HepG2 (cell line): Measurements from ENCODE around the gene GNAL. TPM values are rescaled to one million over a fixed set of nuclear protein-coding genes. Genes with fewer than 3 reads are reported as not detected.
A peak's percentile ranks its signal among the peaks of the same experiment; 100 is the strongest.

Experiments used
- ARID4A ChIP-seq: sonication (generic); formaldehyde crosslinking; IDR thresholded peaks from 2 replicates; pipeline ENCODE4 v1.5.0; 2020; ENCODE audit warnings: mild to moderate bottlenecking, missing genetic modification reagents, borderline replicate concordance
- CC2D1A ChIP-seq: sonication (generic); formaldehyde crosslinking; IDR thresholded peaks from 2 replicates; pipeline ENCODE4 v1.8.1; 2023; ENCODE audit warnings: mild to moderate bottlenecking, missing genetic modification reagents
- CHD4 ChIP-seq: fragments of 200-600 bp; sonication (generic); IDR thresholded peaks from 2 replicates; pipeline ENCODE4 v1.7.0; 2017; ENCODE audit warnings: mild to moderate bottlenecking, low read length, borderline replicate concordance
- HNRNPH1 ChIP-seq: fragments of 200-400 bp; formaldehyde crosslinking; optimal IDR thresholded peaks from 2 replicates; pipeline ENCODE3; 2017; ENCODE audit warnings: mild to moderate bottlenecking, low read depth, low read length
- IKZF1 ChIP-seq: fragments of 450-650 bp; IDR thresholded peaks from 2 replicates; pipeline ENCODE4 v1.7.1; 2016
- JUNB ChIP-seq: sonication (generic); formaldehyde crosslinking; IDR thresholded peaks from 2 replicates; pipeline ENCODE4 v1.8.0; 2022; ENCODE audit warnings: missing genetic modification reagents, mild to moderate bottlenecking, borderline replicate concordance
- MAFF ChIP-seq: IDR thresholded peaks from 2 replicates; pipeline ENCODE4 v1.6.1; 2011; ENCODE audit warnings: low read depth, low read length, improper control_type of control experiment
- NFATC3 ChIP-seq: sonication (generic); formaldehyde crosslinking; IDR thresholded peaks from 2 replicates; pipeline ENCODE4 v1.5.1; 2020; ENCODE audit warnings: mild to moderate bottlenecking, missing genetic modification reagents
- PAF1 ChIP-seq: IDR thresholded peaks from 2 replicates; pipeline ENCODE4 v1.6.1; 2016; ENCODE audit warnings: missing genetic modification reagents, missing compliant biosample characterization
- PCBP1 ChIP-seq: fragments of 200-400 bp; formaldehyde crosslinking; IDR thresholded peaks from 2 replicates; pipeline ENCODE4 v1.6.1; 2017; ENCODE audit warnings: mild to moderate bottlenecking, low read depth, low read length, borderline replicate concordance
- POLR2AphosphoS5 ChIP-seq: IDR thresholded peaks from 2 replicates; pipeline ENCODE4 v1.6.1; 2012; ENCODE audit warnings: low read depth, low read length
- UBTF ChIP-seq: sonication (generic); formaldehyde crosslinking; IDR thresholded peaks from 2 replicates; pipeline ENCODE4 v1.4.0; 2020; ENCODE audit warnings: mild to moderate bottlenecking, missing genetic modification reagents
- ZBTB39 ChIP-seq: sonication (generic); formaldehyde crosslinking; IDR thresholded peaks from 2 replicates; pipeline ENCODE4 v1.5.0; 2020; ENCODE audit warnings: missing genetic modification reagents
- ZNF503 ChIP-seq: sonication (generic); formaldehyde crosslinking; IDR thresholded peaks from 2 replicates; pipeline ENCODE4 v1.4.0; 2020; ENCODE audit warnings: missing genetic modification reagents
- ZNF564 ChIP-seq: sonication (generic); formaldehyde crosslinking; IDR thresholded peaks from 2 replicates; pipeline ENCODE4 v1.8.1; 2023; ENCODE audit warnings: mild to moderate bottlenecking, missing genetic modification reagents
- ZNF672 ChIP-seq: sonication (generic); formaldehyde crosslinking; IDR thresholded peaks from 2 replicates; pipeline ENCODE4 v1.8.1; 2022; ENCODE audit warnings: missing genetic modification reagents
- polyA plus RNA-seq, 8 experiments: library from polyadenylated mRNA; depleted of rRNA in 3 of 8; stranded (reverse) in 7 of 8; unstranded in 1 of 8; fragments of >200 nt; fragmentation: Illumina TruSeq in 4 of 8; extraction: Trizol in 4 of 8; gene quantifications; 2 replicates each; pipeline versions ENCODE4 v1.2.1 to v1.2.3, GENCODE V29; 2011 to 2016; ENCODE audit warnings: low read depth in 4 of 8, missing spikeins in 1 of 8, mixed read lengths in 1 of 8; ENCODE audit not compliant: insufficient read depth in 1 of 8
- total RNA-seq, 5 experiments: library from RNA; depleted of rRNA; stranded (reverse); fragments of >200 nt; fragmentation: Illumina TruSeq; extraction: Trizol; gene quantifications; 2 replicates each; pipeline ENCODE4 v1.2.3, GENCODE V29; 2016; ENCODE audit warnings: low read depth in 1 of 5

Gene GNAL
- total and polyA plus RNA-seq, 2 of the 13 experiments (the other 11 are each of a cell fraction or from before 2014, with no cell fraction given) = 0.87 to 1.4 TPM

- TF ChIP-seq UBTF (CRISPR knock-in tag) (0 out of 2 replicates have a peak, but pooled peaks have one; percentile 27), ARID4A (peak; percentile 31; the same call in 1 of the 2 replicates), CC2D1A (no peak), NFATC3 (CRISPR knock-in tag) (no peak), ZNF564 (CRISPR knock-in tag) (no peak), JUNB (CRISPR knock-in tag) (0 out of 2 replicates have a peak, but pooled peaks have one; percentile 45), MAFF (peak; percentile 74), CHD4 (no peak), ZNF672 (CRISPR knock-in tag) (no peak), ZNF503 (CRISPR knock-in tag) (peak; percentile 75; the same call in 1 of the 2 replicates), PCBP1 (no peak), POLR2AphosphoS5 (0 out of 2 replicates have a peak, but pooled peaks have one; percentile 38), HNRNPH1 (no peak), IKZF1 (no peak), PAF1 (CRISPR knock-in tag) (no peak), ZBTB39 (CRISPR knock-in tag) (no peak)
Observed at GRCh38 chr18:11857177-11857887, 168.3 kb downstream of the GNAL start (continued).
